NCI-H345 treated with DMSO at 0.1 percent for 48 hours (cell line): ENCODE data around the gene ANKRD1.
"Not testable (repeated sequence)": the region's sequence is repeated elsewhere in the genome, so short reads cannot be mapped to it uniquely, and the experiment has no call there.

Source experiments
- DNase-seq: peaks from one replicate; lab custom pipeline; 2025; ENCODE audit not compliant: unreplicated experiment; lab: John Stamatoyannopoulos, UW

ANKRD1 gene

DNA sequence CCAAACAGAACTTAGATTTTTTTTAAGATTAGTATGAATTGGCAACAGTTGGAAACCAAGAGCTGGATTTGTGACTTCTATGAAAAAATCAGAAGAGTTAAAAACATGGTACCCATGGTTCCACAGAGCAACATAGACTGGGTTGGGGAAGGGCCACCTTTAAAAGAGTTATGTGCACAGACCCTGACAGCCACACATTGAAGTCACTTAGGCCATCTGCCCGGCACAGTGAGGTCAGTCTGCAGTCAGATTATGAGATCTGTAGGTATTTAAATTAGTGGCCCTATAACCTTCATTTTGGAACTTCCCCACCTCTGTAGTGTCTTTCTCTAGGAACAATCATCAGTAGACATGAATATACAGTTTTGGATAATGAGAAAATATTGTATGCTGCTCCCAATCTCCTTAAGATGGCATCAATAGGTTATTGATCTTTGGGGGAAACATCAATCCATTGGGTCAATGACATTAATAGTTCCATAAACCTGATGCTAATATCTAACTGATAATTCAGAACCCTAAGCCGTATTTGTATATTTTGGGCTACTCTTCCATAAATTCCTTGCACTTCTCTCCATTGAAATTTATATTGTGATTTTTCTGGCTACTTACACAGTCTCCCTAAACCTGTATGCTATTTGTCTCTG is 7.0 kb downstream of the ANKRD1 start:
- no peak for DNase-seq

DNA sequence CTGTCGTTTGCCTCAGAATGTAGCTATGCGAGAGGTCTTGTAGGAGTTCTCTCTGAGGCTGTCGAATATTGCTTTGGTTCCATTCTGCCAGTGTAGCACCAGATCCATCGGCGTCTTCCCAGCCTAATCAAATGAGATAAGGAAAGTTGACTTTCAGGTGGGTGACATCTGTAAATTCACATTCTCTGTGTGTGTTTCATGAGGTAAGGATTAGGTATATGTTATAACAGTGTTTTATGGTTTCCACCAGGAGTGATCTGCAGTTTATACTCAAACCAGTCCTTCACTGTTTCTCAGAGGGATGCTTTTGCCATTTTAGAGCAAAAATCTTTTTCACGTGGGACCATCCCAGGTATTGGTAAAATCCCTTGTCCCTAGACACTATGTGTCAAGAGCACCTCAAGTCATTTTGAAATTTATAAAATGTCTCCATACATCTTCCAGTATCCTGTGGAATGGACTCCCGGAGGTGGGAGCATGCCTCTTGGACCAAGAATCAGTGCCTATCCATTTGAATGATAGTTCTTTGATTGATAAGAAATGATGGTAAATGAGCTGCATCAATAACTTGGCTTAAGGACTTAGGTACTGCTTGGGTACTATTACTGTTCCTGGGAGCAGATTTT is 7.9 kb downstream of the ANKRD1 start:
- DNase-seq, result no peak

DNA sequence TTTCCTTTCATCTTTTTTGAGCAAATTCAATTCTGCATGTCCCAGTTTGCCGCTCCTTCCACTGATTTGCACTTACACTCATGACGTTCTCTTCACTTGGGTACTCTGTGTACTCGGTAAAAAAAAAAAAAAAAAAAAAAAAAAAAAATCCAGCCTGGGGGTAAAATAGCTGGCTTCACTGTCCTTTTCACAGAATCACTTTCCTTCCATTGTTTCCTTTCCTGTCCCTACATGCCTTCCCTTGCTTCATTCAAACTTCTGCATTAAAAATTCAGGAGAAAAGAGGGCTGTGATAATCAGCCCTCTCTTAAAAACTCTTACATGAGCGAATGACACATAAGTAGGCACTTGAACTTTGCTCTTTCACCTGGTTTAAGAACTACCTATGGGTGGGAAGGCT is 8.7 kb downstream of the ANKRD1 start:
- peak; percentile 1 for DNase-seq

DNA sequence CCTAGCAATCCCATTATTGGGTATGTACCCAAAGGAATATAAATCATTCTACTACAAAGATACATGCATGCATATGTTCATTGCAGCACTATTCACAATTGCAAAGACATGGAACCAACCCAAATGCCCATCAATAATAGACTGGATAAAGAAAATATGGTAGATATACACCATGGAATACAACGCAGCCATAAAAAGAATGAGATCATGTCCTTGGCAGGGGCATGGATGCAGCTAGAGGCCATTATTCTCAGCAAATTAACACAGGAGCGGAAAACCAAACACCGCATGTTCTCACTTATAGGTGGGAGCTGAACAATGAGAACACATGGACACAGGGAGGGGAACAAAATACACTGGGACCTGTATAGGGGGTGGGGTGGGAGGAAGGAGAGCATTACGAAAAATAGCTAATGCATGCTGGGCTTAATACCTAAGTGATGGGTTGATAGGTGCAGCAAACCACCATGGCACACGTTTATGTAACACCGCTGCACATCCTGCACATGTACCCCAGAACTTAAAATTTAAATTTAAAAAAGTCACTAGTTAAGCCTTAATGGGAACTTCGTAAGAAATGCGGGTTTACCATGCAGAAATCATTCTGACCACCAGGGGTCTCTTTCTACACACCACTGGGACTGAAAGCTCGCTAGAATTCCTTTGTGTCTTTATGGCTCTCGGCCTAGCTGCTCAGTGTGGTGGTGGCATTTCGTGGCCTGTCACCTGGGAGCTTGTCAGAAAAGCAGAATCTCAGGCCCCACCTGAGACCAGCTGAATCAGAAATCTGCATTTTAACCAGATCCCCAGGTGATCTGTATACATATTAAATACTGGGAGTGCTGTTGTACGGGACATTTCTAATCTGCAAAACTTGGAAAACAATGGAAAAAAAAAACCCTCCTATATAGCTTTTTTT is 9.5 kb downstream of the ANKRD1 start:
- peak; percentile 24 for DNase-seq

DNA sequence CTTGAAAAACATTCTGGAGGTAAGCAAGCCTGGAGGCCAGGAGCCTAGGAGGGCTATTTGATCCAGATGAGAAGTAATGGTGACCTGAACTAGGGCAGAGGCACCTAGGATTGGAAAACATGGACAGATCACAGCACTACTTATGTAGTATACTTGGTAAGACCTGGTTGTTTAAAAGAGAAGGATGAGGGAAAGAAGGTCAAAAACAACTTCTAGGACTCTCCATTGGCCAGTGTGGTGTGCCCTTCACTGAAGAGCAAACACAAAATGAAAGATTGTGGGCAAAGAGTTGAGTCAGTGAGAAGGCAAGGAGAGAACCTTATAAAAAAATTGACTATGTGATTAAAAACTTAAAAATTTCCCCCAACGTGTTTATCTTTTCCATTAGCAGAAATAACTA is 14.3 kb downstream of the ANKRD1 start:
- no peak for DNase-seq

DNA sequence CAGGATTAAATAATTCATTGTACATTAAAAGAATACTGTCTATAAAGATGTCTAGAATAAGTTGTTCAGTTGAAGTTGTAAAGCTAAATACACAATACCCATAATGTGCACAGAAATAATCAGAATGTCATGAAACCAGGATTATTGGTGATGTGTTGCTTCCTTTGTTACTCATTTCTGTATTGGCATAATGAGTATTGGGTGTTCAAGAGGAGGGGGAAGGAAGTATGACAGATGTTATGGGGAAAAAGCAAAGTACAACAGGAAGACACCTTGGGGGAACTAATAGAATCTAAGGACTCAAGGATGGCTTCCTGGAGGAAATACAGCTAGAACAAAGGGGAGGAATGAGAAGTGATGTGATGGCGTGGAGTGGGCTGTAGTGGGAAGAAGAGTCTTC is 15.0 kb downstream of the ANKRD1 start:
- DNase-seq, result no peak

DNA sequence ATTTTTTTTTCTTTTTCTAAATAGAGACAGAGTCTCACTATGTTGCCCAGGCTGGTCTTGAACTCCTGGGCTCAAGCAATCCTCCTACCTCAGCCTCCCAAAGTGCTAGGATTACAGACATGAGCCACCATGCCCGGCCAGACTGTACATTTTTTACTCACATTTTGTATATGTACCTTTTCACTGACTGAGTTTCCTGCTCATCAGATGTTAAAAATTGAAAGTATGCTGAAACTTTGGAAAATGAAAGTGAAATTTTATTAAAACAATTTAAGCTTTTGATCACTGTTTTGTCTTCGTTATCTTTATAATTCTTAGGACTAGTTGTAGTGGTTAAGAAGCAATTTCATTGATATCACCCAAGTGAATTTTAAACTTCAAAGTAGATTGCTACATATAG is 24.0 kb downstream of the ANKRD1 start:
- not testable (repeated sequence) for DNase-seq

DNA sequence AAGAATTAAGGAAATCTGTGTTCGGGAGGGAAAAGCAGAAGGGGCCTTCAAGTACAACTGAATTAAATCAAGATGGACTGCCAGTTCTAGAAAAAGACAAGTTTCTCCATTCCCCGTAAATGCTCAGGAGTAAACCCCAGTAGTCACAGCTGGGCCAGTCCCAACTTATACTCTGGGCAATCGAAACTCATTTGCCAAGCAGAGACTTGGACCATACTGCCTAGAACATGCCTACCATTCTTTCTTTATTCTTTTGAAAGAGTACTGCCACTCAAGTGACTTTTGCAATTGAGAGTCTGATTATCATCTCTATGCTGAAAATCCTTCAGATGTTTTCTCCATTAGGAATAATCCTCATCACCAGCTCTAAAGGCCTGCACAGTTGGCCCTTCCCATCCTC is 27.7 kb downstream of the ANKRD1 start:
- DNase-seq, result no peak

DNA sequence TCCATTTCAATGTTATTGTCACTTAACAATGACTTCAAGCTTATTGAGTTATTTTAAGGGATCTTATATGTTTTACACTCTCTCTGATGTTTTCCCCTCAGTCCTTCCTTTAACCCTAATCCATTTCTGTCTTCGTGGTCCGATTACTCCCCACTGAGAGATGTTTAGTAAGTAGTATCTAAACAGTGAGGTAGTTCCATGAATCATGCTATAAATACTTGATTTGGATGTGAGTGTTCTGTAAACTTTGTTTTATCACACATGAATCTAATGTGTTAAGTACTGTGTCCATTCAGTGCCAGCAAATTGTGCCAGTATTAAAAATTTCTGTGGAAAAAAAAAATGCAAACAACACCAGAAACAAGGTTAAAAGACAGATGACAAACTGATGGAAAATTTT is 30.5 kb downstream of the ANKRD1 start:
- DNase-seq, result no peak

DNA sequence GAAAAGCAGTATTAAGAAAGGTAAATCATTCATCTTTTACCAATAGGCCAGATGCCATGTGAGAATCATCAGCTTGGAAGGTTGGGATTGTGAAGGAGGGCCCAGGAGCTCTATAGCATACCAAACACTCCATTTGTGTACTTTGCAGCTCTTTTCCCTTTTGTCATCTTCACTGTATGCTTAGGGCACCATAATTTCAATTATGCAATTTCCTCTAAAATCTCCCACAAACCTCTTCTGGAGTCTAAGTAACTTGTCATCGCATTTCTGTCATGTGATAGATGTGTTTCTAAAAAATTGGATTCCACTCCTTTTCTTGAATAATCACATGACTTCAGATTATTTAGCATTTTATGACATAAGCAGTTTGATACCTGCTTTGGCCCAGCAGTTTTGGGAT is 31.3 kb downstream of the ANKRD1 start:
- no peak for DNase-seq

DNA sequence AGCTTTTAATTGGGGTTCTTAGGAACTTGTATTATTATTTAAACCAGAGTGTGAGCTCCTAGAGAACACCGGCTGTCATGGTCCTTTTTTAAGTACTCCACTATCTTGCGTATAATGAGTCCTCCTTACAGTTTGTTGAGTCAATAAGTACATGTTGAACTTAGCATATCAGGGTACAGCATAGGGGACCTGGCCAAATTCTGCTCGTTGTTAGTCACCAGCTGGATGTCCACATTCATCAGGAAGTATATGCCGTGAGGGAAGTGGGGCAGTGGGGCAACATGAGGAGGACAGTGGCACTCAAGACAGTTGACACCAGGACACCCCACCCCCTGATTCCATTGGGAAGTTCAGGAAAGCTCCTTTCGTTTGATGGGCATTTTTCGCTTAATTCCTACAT is 32.5 kb downstream of the ANKRD1 start:
- DNase-seq, result no peak

DNA sequence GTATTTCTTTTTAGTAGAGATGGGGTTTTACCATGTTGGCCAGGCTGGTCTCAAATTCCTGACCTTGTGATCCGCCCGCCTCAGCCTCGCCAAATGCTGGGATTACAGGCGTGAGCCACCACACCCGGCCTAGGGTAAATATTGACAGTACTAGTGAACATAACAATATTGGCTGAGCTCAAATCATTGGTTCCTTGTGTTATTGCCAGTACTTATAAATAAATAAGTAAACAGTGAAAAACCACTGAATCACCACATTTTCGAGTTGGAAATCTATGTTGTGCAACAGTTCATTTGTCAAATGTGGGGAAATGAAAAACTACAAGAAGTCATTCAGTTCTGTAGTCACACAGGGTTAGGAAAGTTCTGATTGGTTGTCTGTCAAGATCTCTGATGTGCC is 33.3 kb downstream of the ANKRD1 start:
- DNase-seq, result no peak

DNA sequence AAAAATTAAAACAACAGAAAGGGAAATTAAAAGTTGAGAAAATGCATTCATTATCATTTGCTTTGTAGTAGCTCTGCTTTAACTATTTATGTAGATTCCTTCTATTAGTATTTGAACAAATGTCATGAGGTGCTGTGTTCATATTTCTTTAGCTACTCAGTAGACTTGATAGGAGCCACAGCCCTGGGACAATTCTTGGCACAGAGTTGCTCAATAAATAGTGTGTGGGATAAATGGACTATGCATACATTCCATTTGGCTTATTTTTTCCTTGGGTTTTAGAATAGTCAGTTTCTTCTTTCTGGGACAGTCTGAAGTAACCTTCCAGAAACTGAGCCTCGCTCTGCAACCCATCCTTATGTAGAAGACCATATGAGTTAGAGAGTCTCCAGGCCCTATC is 35.7 kb downstream of the ANKRD1 start:
- no peak for DNase-seq

DNA sequence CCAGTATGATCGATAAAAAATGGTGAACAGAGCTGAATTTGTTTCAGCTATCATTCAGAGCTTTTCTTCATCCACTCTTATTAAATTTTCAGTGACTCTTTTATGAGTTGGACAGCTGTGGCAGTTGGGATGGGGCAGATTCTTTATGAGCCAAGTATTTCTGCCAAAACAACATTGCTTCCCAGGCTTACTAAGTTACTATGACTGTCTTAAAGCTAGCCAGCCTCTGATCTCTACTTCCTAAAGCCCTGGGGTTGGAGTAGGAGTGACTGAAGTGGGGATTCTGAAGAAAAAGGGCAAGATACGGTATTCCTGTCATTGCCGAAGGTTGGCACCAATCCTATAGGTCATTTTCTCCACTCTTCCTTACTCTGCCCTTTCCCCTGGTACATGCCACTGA is 36.5 kb downstream of the ANKRD1 start:
- no peak for DNase-seq

DNA sequence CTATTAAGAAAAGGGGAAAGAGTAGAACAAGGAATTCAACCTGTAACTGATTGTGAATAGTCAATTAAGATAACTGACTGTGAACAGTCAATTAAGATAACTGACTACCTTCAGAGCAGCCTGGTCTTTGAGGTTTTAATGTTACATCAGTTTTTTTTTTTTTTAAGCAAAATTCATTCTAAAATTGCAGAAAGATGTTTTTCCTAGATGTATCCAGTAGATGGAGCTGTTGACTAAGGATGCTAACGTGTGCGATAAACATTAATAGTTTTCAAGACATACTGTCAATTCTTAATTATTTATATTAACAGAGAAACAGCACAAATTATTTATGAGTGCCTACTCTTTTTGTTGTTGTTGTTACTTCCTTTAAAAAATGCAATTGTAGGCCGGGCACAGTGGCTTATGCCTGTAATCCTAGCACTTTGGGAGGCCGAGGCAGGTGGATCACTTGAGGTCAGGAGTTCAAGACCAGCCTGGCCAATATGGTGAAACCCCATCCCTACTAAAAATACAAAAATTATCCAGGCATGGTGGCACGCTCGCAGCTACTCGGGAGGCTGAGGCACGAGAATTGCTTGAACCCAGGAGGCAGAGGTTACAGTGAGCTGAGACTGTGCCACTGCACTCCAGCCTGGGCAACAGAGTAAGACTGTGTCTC is 40.7 kb downstream of the ANKRD1 start:
- not testable (repeated sequence) for DNase-seq

DNA sequence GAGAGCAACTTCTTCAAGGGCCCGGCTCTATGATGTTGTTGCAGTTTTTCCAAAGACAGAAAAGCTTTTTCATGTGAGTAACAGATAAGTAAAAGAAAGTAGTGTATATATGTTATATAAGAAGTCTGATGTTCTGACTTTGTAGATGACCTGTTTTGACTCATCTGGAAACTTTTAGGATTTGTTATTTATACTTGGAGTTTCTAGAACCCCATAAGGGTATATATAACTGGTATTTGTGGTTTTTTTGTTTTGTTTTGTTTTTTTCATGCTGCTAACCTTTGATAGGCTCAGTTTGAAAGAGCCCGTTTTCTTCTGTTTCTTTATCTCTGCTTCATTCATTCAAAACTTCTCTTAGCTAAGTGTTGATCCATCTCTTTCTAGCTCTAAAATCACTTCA is 41.8 kb downstream of the ANKRD1 start:
- DNase-seq, result no peak

DNA sequence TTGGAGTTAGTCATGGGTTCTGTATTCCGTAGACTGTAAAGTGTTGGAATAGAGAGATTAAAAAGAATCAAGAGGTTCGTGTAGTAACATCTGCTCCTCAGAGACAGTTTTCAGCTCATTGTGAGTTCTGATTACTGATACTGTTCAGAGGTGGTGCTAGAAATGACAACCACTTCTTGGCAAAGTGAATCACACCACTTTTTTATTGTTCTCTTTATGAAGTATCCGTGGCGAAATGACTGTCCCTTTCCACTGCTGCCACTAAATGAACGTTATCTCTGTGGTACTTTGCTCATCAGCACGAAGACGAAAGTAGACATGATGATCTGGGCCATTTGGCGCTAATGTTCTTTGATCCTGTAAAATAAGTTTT is 48.3 kb downstream of the ANKRD1 start:
- no peak for DNase-seq

DNA sequence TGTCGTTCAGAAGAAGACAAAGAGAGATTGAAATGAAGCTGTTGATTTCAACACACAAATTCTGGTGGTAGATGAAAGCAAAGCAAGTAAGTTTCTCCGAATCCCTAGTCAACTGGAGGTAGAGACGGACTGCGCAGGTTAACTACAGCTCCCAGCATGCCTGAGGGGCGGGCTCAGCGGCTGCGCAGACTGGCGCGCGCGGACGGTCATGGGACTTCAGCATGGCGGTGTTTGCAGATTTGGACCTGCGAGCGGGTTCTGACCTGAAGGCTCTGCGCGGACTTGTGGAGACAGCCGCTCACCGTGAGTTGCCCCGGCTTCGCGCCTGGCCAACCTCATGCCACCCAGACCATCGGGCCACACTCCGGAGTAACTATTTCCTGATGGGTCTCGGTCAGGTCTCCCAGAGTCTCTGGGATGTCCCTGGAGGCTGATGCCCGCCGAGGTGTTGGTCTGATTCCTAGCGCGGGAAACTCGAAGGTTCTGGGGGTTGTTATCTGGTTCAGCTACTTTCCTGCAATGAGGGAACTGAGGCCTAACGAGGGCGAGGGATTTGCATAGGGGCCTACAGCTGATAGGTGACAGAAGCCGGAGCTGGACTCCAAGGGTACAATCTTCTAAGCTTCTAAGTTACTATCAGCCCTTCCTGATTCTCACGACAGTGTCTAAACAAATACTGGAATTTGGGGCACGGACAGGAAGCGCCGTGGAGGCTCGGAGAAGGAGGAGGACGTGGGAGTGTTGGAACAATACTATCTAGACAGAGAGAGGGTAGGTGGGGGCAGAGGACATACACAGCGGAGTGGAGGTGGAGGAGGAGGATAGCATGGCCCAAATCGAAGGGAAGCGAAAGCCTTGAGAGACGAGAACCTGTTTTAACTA is 48.9 kb downstream of the ANKRD1 start, which contains the start of gene RPP30:
Gene RPP30, plus strand, starts transcription at position 209 of the 882 bp plus-strand sequence. Its CDS starts 13 bp downstream, at position 222.
- peak; percentile 49 for DNase-seq

DNA sequence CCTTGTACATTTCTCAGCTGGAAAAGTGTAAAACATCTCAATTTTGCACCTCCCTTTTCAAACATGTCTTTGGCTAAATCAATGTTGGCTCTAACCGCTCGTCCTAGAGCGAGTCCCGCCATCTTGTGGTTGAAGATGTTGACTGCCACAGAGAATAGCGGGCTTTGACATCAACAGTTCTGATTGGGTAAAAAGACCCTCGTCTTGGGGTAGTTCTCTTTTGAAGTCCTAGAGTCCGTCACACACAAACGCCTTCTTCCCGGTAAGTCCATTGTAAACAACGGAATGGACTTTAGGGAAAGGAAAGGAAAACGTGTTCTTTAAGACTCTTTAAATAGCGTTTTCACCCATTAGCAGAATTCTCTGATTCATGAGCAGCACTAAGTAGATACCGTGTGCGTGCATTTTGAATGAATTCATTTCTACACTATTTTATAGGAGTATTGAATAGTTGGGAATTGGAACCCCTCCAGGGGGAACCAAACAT is 49.6 kb downstream of the ANKRD1 start:
- peak; percentile 21 for DNase-seq

DNA sequence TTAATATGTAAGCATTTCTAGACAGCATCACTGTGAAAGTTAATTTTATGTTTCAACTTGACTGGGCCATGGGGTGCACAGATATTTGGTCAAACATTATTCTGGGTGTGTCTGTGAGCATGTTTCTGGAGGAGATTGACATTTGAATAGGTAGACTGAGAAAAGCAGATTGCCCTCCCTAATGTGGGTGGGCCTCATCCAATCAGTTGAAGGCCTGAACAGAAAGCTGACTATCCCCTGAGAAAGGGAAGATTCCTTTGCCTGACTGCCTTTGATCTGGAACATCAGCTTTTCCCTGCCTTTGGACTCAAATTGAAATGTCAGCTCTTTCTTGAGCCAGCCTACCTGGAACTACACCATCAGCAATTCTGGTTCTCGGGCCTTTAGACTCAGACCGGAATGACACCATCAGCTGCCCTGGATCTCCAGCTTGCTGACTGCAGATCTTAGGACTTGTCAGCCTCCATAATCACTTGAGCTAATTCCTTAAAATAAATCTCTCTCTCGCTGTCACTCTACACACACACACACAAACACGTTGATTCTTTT is 54.8 kb downstream of the ANKRD1 start:
- no peak for DNase-seq
